Neural progenitor cell (in vitro differentiated cells): ENCODE data around the gene MSL2.

Source experiments
- CTCF ChIP-seq: fragments of 200-600 bp; sonication (generic); IDR thresholded peaks from 2 replicates; pipeline ENCODE4 v1.5.1; 2017; ENCODE audit warnings: antibody characterized with exemption, mild to moderate bottlenecking
- EZH2 ChIP-seq: fragments of 200-600 bp; sonication (generic); IDR thresholded peaks from 2 replicates; pipeline ENCODE4 v1.6.1; 2017; ENCODE audit warnings: antibody characterized with exemption, mild to moderate bottlenecking, moderate library complexity
- EZH2phosphoT487 ChIP-seq: fragments of 200-600 bp; sonication (generic); IDR thresholded peaks from 2 replicates; pipeline ENCODE4 v1.6.1; 2017; ENCODE audit warnings: antibody characterized with exemption

- TF ChIP-seq CTCF (peak; percentile 15), EZH2 (no peak), EZH2phosphoT487 (no peak)
Observed at GRCh38 chr3:136194409-136195257, 1.5 kb downstream of the MSL2 start.
